Stimulated activated CD4-positive, alpha-beta T cell treated with anti-CD3 and anti-CD28 coated beads, TNF-alpha, amount 100 ng/mL, for 1 hour (primary cell): ENCODE measurements around the gene NPTX2.

Experiments used
- DNase-seq, 3 donors: peaks; one replicate each; pipeline ENCODE4 v3.0.0-alpha.2; 2020; ENCODE audit warnings: low read depth in 3 of 3, low spot score in 1 of 3

The NPTX2 gene

DNA sequence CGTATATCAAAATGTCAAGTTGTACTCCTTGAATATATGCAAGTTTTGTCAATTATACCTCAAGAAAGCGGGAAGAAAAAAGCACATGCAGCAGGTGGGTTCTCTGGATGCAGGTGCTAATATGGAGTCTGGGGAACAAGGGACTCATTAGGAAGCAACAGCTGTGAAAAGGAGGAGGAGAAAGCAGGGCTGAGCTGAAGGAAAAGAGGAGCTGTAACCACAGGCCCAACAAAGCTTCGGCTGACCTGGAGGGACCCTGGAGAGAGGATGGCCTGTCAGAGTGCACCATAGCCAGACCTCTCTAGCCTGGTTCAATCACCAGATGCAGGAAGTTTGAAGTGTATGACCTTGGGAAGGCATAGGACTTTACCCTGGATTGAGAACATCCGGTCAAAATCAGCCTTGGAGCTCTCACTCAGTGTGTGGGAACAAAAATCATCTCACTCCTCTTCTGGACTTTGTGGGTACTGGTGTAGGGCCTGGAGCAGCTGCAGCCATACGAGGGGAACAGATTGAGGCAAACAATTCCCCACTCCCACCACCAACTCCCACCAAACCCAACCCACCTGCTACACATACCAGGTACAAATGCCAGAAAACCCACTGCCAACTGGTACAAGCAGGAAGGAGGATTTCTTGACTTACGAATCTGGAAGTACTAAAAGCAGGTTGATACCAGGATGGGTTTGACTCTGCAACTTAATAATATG, 36.7 kb downstream of the NPTX2 start:
- DNase-seq = no peak

DNA sequence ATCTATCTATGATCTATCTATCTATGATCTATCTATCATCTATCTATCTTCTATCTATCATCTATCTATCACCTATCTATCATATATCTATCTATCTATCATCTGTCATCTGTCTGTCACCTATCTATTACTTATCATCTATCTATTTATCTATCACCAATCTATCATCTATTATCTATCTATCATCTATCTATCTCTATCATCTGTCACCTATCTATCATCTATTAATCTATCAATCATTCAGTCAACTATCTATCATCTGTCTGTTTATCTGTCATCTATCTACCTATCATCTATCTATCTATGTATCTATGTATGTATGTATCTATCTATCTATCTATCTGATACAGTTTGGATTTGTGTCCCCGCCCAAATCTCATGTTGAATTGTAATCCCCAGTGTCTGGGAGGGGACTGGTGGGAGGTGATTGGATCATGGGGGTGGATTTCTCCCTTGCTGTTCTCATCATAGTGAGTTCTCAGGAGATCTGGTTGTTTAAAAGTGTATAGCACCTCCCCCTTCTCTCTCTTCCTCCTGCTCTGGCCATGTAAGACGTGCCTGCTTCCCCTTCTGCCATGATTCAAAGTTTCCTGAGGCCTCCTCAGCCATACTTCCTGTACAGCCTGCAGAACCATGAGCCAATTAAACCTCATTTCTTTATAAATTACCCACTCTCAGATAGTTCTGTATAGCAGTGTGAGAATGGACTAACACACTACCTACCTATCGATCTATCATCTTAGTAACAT, 37.6 kb downstream of the NPTX2 start:
- DNase-seq = no peak

DNA sequence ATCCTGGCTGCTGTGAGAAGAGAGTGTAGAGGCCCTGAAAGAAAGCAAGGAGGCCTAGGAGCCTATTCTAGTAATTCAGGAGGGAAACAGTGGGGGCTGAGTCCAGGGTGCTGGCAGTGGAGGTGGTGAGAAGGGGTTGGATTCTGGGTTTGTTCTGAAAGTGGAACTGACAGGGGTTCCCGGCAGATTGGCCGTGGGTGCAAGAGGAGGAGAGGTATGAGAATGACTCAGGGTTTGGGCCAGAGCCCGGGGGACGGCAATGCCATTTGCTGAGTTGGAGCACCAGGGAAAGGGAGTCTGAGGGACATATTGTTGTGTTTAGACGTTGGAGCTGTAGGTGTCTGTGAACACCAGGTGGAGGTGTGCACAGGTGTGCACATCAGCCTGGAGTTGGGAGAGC, 38.5 kb downstream of the NPTX2 start:
- no peak for DNase-seq

DNA sequence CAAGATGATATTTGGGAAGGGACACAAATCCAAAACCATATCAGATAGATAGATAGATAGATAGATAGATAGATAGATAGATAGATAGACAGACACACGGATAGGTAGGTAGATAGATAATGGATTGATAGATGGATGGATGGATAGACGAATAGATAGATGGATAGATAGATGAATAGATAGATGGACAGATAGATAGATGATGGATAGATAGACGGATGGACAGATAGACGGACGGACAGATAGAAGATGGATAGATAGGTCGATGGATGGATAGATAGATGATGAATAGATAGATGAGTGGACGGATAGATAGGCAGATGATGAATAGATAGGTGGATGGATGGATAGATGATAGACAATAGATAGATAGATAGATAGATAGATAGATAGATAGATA, 39.8 kb downstream of the NPTX2 start:
- DNase-seq = no peak

DNA sequence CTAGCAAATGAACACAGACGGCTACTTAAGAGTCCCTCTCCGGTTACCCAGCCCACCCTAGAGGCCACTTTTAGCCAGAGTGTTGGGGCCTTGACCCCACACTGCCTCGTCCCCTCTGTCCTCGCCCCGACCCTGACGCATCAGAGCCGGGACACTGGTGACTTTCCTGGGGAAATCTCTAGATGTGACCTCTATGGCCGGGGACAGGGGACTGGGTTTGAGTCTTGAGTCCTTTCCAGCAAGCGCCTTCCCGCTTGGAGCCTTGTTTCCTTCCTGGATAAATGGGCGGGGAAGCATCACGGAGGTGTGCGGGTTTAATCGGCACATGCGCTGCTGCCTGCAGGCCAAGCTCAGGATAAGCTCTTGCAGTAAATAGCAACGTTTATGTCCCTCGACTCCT, 40.7 kb downstream of the NPTX2 start:
- DNase-seq = no peak

DNA sequence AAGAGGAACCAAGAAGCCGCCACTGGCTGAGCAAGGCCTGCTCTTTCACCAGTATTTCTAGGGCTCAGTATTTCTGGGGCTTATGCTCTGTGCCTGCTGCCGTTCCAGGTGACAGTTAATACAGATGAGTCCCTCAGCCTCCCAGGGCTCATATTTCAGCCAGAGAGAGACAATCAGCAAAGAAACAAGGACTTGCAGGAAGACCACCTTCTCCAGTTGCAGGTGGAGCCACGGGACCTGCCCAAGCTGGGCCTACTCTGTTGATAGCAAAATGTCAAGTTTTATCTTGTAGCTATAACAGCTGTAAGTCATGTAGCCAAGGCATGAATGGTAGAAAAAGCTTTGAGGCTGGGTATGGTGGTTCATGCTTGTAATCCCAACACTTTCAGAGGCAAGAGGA, 42.7 kb downstream of the NPTX2 start:
- no peak for DNase-seq

DNA sequence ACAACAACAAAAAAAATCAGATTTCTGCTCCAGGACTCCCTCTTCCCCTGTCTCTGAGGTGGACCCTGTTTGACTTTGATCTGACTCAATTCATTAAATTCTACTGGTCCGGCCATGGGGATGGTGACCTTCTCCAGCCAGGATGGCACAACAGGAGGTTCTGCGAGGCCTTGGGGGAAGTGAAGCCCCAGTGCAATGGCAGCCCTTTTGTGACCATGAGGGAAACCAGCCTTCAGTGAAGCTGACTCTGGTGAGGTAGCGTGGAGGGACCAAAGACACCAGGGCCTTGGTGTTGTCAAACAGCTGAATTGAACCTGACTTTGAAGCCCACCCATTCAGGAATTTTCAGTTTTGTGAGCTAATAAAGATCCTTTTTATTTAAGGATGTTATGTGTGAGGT, 44.5 kb downstream of the NPTX2 start:
- no peak for DNase-seq

DNA sequence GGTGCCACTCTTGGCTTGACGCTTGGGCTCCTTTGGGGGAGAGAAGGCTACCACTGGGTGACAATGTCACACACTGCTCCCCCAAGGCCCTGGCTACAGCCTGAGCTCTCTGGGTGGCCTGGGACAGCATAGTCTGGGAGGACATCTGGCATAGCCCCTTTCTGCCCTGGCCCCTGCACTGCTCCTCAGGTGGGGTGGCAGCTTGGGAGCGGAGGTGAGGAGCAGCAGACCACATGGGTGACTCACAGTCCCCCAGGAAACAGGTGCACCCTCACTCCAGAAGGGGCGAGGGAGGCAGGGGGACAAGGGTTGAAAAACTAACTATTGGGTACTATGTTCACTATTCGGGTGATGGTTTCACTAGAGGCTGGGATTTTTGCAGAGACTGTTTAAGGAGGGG, 45.2 kb downstream of the NPTX2 start:
- no peak for DNase-seq

DNA sequence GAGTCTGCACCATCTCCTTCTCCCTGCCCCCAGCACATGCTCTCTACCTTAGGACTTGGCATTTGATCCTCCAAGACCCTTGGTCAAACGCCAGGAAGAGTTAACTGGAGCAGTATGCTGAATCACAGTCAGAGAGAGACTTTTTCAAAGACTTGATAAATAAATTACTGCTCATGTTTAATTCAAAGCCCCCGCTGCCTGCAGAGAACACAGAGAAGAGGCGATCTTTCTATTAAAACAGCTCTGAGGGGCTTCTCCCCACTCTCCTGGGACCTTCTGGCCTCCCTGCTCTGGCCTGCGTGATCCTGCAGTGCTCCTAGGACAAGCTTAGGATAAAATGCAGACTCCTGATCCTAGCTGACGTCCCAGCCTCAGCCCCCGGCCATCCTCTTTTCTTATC, 47.8 kb downstream of the NPTX2 start:
- DNase-seq = no peak

DNA sequence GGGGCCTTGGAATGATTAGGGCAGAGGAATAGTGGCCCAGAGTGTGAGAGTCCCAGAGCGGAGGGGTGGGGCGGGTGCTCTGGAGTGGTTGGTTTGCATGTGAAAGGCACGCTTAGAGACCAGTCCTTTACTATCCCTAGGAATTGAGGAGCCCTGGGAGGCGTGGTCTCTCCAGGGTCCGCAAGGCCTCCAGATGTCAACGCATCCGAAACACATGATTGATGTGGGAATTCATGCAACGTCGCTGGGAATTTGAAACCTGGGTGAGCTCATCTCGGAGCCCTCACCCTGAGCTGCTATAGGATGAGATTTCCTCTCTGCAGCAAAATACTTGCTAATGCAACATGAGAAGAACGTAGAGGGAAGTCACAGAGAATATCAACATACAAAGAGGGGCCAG, 51.2 kb downstream of the NPTX2 start:
- no peak for DNase-seq

DNA sequence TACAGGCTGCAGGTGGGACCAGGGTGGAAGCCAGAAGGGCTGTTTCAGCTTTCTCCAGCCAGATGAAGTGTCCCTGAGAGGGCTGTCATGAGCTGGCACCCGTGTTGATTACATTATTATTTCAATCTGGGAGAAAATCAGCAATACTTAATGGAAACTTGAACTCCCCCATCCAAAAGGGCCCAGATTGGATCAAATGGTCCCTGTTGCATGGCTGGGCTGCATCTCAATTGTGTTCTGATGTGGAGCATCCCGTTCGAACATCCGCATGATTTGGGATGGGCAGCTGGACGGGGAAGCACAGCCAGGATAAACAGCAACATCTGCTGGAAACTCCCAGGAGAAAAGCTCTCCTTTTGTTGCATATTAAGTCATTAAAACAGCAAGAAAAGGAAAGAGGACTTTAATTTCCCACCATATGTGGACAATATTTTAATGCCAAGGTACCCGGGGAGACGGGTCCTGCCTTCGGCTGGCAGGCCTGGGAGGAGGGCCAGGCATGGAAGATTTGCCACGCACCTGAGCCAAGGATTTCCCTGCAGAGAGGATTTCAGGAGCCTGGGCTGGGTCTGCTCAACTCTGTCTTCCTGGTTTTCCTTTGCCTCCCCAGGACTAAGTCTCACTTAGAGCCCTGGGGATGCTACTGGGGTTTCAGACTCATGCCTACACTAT, 52.4 kb downstream of the NPTX2 start:
- DNase-seq = no peak

DNA sequence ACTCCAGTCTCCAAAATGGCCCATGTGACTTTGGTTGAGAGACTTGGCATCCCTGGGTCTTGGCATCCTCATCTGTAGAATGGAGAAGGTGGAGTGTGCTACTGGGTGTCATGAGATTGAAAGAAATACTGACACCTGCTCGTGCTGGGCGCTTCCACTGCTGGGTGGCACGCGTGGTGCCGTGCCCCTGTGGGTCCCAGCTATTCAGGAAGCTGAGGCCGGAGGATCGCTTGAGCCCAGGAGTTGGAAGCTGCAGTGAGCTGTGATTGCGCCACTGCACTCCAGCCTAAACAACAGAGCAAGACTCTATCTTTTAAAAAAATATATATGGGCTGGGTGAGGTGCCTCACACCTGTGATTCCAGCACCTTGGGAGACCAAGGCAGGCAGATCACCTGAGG, 53.1 kb downstream of the NPTX2 start:
- no peak for DNase-seq

DNA sequence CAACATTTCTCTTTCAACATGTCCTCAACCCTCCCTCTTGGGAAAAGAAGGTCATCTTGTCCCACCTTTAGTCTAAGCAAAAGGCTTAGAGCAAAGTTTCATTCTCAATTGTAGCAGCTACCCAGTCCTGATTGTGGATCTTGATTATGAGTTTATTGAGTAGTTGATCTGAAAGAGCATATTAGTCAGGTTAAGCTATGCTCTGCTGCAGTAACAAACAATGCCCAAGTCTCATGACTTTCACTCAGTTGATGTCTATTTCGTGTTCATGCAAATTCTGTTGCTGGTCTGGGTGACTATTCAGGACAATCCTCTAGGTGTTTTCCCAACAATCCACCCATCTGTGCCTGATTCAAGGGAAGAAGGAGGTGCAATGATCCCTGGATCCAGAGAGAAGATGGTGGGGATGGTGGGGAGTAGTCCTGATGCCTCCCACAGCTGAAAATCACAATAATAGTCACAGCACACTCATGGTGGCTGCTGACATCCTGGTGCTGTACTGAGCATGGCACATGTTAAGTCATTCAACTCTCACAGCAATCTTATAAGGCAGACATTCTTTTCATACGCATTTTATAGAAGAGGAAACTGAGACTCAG, 54.7 kb downstream of the NPTX2 start:
- DNase-seq = no peak

DNA sequence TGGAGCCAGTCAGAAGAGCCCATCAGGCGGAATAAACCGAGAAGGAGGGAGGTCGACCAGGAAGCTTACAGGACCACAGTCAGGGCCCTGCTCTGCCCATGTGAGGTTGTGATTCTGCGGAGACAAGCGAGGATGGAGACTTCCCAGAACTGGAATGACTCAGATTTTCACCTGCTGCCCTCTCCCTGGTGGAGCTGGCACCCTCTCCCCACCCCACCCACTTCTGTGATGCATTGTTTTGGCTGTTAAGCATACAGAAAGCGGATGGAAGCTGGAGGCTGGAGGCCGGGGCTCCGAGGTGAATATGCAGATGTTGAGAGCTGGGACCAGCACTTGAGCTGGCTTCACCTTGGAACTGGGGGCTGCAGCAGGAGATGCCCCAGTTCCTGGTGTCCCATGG, 57.4 kb downstream of the NPTX2 start:
- DNase-seq = no peak

DNA sequence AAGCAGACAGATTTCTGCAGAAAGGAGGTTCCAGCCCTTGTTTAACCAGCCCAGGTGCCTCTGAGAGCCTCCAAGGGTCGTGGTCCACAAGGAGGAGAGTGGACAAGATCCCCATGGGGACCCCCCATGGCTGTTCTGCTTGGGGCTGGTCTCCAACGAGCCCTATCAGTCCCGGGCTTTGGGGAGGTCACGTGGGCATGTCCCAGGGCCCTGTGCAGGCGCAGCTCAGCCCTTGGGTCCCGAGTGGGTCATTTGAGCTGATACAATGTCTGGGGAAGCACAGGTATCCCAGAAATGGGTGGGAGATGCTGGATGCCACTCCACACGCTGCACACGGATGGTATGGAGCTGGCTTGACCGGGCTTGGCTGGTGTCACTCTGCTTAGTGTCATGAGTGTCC, 57.8 kb downstream of the NPTX2 start:
- no peak for DNase-seq

DNA sequence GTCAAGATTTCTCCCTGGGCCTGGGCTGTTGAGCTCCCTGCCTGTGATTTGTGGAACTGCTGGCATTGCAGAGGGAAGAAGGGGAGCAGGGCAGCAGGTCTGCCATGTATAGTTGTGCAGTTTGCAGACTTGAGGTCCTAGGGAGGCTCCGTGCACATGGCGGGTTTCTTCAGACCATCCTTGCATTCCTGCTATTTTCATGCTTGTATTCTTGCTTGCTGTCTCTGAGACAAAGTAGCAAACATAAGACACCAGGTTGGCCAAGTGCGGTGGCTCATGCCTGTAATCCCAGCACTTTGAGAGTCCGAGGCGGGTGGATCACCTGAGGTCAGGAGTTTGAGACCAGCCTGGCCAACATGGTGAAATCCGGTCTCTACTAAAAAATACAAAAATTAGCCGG, 61.1 kb downstream of the NPTX2 start:
- no peak for DNase-seq
